ENCODE data around the gene PCSK7. TPM values are rescaled to one million over a fixed set of nuclear protein-coding genes. Genes with fewer than 3 reads are reported as not detected.

Gene PCSK7
- total and polyA plus RNA-seq, 2 experiments from 2014 or later, result 31.7 to 46.6 TPM

GRCh38 chr11:117223741-117224689 is 7.9 kb downstream of the PCSK7 start:
- no peaks in the 10 kb centered on the region for H3K9me3 ChIP-seq (ENCODE audit: low read depth)
- no peak for TF ChIP-seq CTCF (IDR thresholded peaks at IDR 0.05; ENCODE audit: low read depth, low read length)
- H3K4me3 ChIP-seq, result no peak overlapping the region
- peaks cover 27% of the 10 kb centered on the region for H3K4me1 ChIP-seq (ENCODE audit: low read depth)
- peak overlapping the region; percentile 94 for H3K27ac ChIP-seq
- H3K27me3 ChIP-seq, result no peaks in the 10 kb centered on the region
- no peak for DNase-seq (ENCODE audit: low read depth in 1 of 2, low spot score in 1 of 2)
- H3K36me3 ChIP-seq, result peaks cover 8% of the 10 kb centered on the region

- Histone ChIP-seq H3K4me1 (ENCODE audit: low read depth) (peaks cover 27% of the 10 kb centered on the region), H3K36me3 (peaks cover 9% of the 10 kb centered on the region), H3K4me3 (no peak overlapping the region), H3K27ac (peak overlapping the region; percentile 94), H3K27me3 (no peaks in the 10 kb centered on the region), H3K9me3 (ENCODE audit: low read depth) (no peaks in the 10 kb centered on the region)
- TF ChIP-seq CTCF (IDR thresholded peaks at IDR 0.05; ENCODE audit: low read depth, low read length), result no peak
- DNase-seq (ENCODE audit: low read depth in 1 of 2, low spot score in 1 of 2), result no peak
These were observed 8.7 kb downstream of the PCSK7 start for GRCh38 chr11:117222991-117223740.

- H3K36me3 ChIP-seq, result peaks cover 6% of the 10 kb centered on the region
These were observed 9.9 kb downstream of the PCSK7 start for GRCh38 chr11:117221775-117222517.

DNA sequence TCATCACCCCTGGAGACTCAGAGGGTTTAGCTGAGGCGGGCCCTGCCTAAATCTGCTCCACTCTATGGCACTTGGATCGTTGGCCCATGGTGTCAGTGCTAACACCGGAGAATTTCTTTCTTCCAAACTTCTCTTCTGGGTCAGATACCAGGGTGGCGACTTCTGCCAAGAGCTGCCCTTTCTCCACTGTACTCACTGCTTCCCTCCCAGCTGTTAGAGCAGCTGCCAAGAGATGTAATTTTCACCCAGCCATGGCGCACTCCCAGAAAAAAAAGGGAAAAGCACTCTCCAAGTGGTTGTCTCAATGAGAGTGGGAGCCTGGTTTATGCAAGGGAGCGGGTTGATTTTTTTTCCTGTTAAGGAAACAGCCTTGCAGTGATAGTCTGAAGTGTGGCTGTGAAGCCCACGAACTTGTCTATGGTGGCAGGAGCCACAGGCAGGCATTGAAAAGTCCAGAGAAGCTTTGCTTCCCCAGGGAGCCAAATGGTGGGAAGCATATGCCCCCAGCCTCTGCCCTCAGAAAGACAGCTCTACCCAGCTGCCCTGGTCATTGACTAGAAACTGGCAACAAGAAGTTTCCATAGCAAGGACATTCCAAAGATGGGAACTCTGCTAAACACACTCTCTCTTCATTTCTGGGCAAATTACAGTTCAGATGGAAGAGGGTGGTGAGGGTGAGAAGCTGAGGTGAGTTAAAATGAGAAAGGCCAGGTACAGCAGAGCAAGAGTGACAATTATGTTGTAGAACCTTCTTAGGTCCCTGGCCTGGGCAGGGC is 10.7 kb downstream of the PCSK7 start:
- H3K27ac ChIP-seq, result peak overlapping the region; percentile 94
- H3K36me3 ChIP-seq, result peaks cover 5% of the 10 kb centered on the region
- TF ChIP-seq CTCF (IDR thresholded peaks at IDR 0.05; ENCODE audit: low read depth, low read length), result no peak

More at GRCh38 chr11:117221775-117222517, 9.9 kb downstream of the PCSK7 start:
- peak; percentile 61 to 85 for DNase-seq (ENCODE audit: low read depth in 1 of 2, low spot score in 1 of 2)
- Histone ChIP-seq H3K27ac (peak overlapping the region; percentile 94), H3K4me3 (no peak overlapping the region), H3K27me3 (no peaks in the 10 kb centered on the region), H3K9me3 (ENCODE audit: low read depth) (no peaks in the 10 kb centered on the region), H3K4me1 (ENCODE audit: low read depth) (peaks cover 27% of the 10 kb centered on the region)
- no peak for TF ChIP-seq CTCF (IDR thresholded peaks at IDR 0.05; ENCODE audit: low read depth, low read length)

More for the DNA sequence above, 10.7 kb downstream of the PCSK7 start:
- peak; percentile 51 to 84 for DNase-seq (ENCODE audit: low read depth in 1 of 2, low spot score in 1 of 2)
- H3K4me1 ChIP-seq (ENCODE audit: low read depth), result peaks cover 27% of the 10 kb centered on the region
- no peaks in the 10 kb centered on the region for H3K27me3 ChIP-seq
- no peak overlapping the region for H3K4me3 ChIP-seq
- H3K9me3 ChIP-seq (ENCODE audit: low read depth), result no peaks in the 10 kb centered on the region
